Right lobe of liver (tissue), 4 donors: Measurements from ENCODE around the gene HSPBP1.

Source experiments
- CTCF ChIP-seq, 4 donors: fragments of 200-600 bp in 3 of 4; fragments of 450-650 bp in 1 of 4; IDR thresholded peaks; one replicate each; pipeline versions ENCODE4 v1.5.1 to v1.8.0; 2016 to 2022; ENCODE audit warnings: antibody characterized with exemption in 4 of 4, mild to moderate bottlenecking in 2 of 4
- POLR2A ChIP-seq: fragments of 450-650 bp; IDR thresholded peaks from one replicate; pipeline ENCODE4 v1.6.1; 2017; ENCODE audit warnings: antibody characterized with exemption, mild to moderate bottlenecking
- donor health status: DM: no; HTN: no; CAD: no.
- donor health status: DM: no; HTN: no; CAD: no.
- donor health status: DM: no; HTN: yes; CAD: no.

- no peak for TF ChIP-seq CTCF (IDR thresholded peaks at IDR 0.05)
- TF ChIP-seq POLR2A, result no peak
Observed at GRCh38 chr19:55231391-55232285, 48.3 kb downstream of the HSPBP1 start.
